HG02981 (cell line): ENCODE results near the gene PSMD5.
A peak's percentile ranks its signal among the peaks of the same experiment; 100 is the strongest.
"Not testable (repeated sequence)": the region's sequence is repeated elsewhere in the genome, so short reads cannot be mapped to it uniquely, and the experiment has no call there.

Experiments used
- ATAC-seq: cut with Tn5 transposase; IDR thresholded peaks from one replicate; pipeline ENCODE4 v1.9.1; 2021; ENCODE audit warnings: mild to moderate bottlenecking, moderate library complexity; ENCODE audit not compliant: unreplicated experiment

PSMD5 gene

GRCh38 chr9:120815075-120815474 lies 27.6 kb downstream of the PSMD5 start:
- no peak for ATAC-seq

GRCh38 chr9:120808931-120809330 lies 33.8 kb downstream of the PSMD5 start:
- ATAC-seq: no peak

GRCh38 chr9:120807607-120808379 lies 34.9 kb downstream of the PSMD5 start:
- ATAC-seq: no peak

GRCh38 chr9:120804784-120805363 lies 37.8 kb downstream of the PSMD5 start:
- not testable (repeated sequence) for ATAC-seq

GRCh38 chr9:120801441-120801840 lies 41.3 kb downstream of the PSMD5 start:
- no peak for ATAC-seq

- ATAC-seq: peak; percentile 92
These were observed 49.6 kb downstream of the PSMD5 start, which contains the start of gene FBXW2 for GRCh38 chr9:120792898-120793765. Gene FBXW2, minus strand, starts transcription at chr9:120793416. Its CDS starts 5,158 bp downstream, at chr9:120788258.

- ATAC-seq: no peak
These were observed 51.6 kb downstream of the PSMD5 start for GRCh38 chr9:120791161-120791560.

GRCh38 chr9:120787933-120788332 lies 54.8 kb downstream of the PSMD5 start:
- ATAC-seq: no peak

GRCh38 chr9:120783602-120784047 lies 59.1 kb downstream of the PSMD5 start:
- ATAC-seq: no peak

- no peak for ATAC-seq
These were observed 61.5 kb downstream of the PSMD5 start for GRCh38 chr9:120781236-120781635.

GRCh38 chr9:120780367-120780766 lies 62.4 kb downstream of the PSMD5 start:
- ATAC-seq: no peak

- no peak for ATAC-seq
These were observed 63.5 kb downstream of the PSMD5 start for GRCh38 chr9:120779227-120779626.

- ATAC-seq: no peak
These were observed 64.0 kb downstream of the PSMD5 start for GRCh38 chr9:120778758-120779157.

GRCh38 chr9:120777229-120777628 lies 65.5 kb downstream of the PSMD5 start:
- ATAC-seq: no peak

GRCh38 chr9:120776788-120777187 lies 65.9 kb downstream of the PSMD5 start:
- no peak for ATAC-seq

- no peak for ATAC-seq
These were observed 66.9 kb downstream of the PSMD5 start for GRCh38 chr9:120775859-120776258.

- ATAC-seq: no peak
These were observed 68.0 kb downstream of the PSMD5 start for GRCh38 chr9:120774719-120775118.

- no peak for ATAC-seq
These were observed 69.5 kb downstream of the PSMD5 start for GRCh38 chr9:120773256-120773655.

GRCh38 chr9:120770931-120771330 lies 71.8 kb downstream of the PSMD5 start:
- no peak for ATAC-seq

GRCh38 chr9:120768886-120769285 lies 73.8 kb downstream of the PSMD5 start:
- no peak for ATAC-seq

- ATAC-seq: no peak
These were observed 74.5 kb downstream of the PSMD5 start for GRCh38 chr9:120768247-120768646.
